Measurements from ENCODE around the gene ATF7.
"Not testable (repeated sequence)": the region's sequence is repeated elsewhere in the genome, so short reads cannot be mapped to it uniquely, and the experiment has no call there.

ATF7 gene

GRCh38 chr12:53627919-53628318 lies 1.7 kb upstream of the ATF7 start:
- DNase-seq (ENCODE audit: low read depth) = no peak

DNA sequence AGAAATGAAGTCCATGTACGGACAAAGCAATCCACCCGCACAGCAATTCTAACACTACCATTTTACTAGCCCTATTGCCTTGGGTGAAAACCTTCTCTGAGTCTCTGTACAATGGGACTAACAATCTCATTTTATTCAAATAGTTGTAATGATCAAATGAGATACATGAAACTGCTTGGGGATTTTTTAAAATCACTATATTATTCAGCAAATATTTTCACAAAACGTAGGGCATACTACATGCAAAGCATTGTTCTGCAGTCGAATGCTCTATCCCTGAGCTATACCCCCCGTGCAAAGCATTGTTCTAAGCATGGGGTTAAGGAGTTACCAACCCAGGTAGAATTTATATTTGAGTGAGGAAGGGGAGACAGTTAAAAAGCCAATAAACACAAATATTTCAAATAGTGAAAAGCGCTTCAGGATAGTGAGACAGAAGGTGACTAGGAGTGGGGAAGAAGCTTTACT lies 554 bp upstream of the ATF7 start:
- no peak for DNase-seq (ENCODE audit: low read depth)

DNA sequence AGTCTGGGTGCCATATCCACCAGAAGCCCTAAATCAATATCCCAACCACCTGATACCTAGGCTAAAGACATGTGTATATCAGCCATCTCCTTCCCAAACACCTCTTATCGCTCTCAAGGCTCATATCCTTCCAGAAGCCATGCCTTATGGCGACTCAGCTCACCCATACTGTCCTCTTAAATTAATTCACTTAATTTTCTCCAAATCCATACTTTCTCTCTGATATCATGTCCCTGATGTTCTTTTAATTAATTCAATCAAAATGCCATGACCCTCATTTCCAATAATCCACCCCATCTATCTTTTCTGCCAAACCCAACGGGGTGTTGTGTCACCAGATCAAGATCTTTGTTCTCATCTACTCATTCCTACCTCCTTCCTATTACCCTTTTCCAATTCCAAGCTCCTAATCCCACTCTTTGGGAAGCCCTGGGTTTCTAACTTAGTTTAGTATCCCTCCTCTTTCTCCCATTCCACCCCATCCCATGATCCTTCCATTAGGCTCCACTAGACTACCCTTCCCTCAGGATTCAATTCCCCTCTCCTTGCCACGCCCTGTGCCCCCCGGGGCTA lies 723 bp downstream of the ATF7 start:
- DNase-seq (ENCODE audit: low read depth) = no peak

DNA sequence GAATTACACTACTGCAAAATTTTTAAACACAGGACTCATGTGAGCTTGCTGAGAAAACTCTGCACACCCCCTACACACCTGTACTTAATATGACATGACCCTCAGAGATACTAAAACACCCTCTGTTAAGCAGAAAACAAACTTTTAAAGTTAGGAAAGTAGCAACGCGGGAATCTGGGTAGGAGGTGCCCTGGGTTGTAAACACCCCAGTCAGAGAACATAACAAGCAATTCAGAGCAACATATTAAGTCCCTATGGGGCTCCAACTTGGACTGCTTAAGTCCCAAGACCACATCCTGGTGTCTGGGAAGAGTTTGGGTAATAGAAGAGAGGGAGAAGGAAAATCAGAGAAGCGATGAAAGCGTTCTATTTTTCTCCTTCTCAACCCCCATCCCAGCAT lies 1.2 kb downstream of the ATF7 start:
- no peak for DNase-seq (ENCODE audit: low read depth)

DNA sequence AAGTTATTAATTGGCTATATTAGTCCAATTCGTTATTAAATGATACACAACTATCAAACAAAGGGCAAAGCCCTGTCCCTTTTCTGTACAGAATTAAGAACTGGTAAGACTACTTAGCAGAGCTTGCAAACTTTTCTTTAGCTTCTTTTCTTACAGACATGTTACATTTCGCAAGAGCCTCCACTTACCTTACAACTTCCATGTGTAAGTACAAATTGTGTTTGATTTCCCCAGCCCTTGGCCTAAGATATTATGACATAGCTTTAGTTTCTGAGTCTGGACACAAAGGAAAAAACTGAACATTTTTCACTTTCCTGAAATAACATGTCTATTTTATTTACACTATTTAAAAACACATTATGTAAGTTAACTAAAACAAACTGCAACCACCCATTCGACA lies 1.7 kb downstream of the ATF7 start:
- DNase-seq (ENCODE audit: low read depth) = no peak

DNA sequence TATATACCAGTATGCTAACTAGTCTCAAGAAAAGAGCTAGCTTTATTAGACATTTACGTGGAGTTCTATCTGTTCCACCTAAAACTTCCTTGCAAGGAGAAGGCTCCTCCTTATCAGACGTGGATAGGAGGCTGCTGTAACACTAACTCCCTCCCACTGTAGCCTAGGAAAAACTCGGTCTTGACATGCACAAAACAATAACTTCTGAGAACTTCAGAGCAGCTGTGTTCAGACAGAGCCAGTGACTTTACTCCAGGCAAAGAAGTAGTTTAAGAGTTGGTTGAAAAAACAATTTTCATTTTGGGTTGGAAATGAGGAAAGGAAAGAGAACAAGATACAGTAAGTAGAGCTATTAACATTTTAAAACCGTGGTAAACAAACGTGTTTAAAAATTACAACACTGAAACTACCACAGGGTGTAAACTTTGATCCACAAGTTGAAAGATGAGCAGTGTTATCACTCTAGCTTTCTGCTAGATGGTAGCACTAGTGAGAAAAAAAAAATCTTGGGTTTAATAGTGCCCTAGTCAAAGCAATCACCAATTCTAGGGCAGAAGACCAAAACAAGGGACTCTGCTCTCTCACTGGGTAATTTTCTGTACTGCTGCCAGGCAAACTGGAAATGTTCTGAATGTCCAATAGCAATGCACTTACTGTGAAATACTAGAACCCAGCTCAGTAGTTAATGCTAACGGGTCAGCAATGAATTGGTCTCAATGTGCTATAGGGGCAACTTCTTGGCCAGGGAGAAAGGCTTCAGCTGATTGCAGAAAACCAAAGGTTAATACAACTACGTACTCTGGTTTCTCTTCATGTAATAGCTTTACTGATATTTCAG lies 2.4 kb downstream of the ATF7 start:
- no peak for DNase-seq (ENCODE audit: low read depth)

- DNase-seq (ENCODE audit: low read depth) = no peak
These were observed 3.5 kb downstream of the ATF7 start for GRCh38 chr12:53622724-53623123.

- DNase-seq (ENCODE audit: low read depth) = no peak
These were observed 7.9 kb downstream of the ATF7 start for GRCh38 chr12:53618275-53618674.

GRCh38 chr12:53617700-53618099 lies 8.5 kb downstream of the ATF7 start:
- no peak for DNase-seq (ENCODE audit: low read depth)

DNA sequence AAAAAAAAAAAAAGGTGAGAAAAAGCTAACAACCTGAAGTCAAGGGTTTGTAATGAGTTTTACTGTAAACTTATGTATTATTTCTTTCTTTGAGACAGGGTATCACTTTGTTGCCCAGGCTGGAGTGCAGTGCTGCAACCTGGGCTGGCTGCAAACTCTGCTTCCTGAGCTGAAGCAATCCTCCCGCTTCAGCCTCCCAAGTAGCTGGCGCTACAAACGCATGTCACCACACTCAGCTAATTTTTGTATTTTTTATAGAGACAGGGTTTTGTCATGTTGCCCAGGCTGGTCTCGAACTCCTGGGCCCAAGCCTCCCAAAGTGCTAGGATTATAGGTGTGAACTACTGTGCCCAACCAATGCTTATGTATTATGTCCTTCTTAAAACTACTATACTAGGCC lies 9.2 kb downstream of the ATF7 start:
- DNase-seq (ENCODE audit: low read depth) = no peak

- no peak for DNase-seq (ENCODE audit: low read depth)
These were observed 12.4 kb downstream of the ATF7 start for GRCh38 chr12:53613821-53614220.

GRCh38 chr12:53612978-53613377 lies 13.2 kb downstream of the ATF7 start:
- DNase-seq (ENCODE audit: low read depth) = no peak

DNA sequence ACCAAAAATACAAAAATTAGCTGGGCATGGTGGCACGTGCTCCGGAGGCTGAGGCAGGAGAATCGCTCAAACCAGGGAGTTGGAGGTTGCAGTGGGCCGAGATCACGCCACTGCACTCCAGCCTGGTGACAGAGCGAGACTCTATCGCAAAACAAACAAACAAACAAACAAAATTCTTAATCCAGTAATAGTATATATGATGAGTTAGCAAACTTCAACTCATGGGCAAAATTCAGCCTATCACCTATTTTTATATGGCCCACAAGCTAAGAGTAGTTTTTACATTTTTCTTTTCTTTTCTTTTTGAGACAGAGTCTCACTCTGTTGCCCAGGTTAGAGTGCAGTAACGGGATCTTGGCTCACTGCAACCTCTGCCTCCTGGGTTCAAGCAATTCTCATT lies 14.9 kb downstream of the ATF7 start:
- DNase-seq (ENCODE audit: low read depth) = no peak

DNA sequence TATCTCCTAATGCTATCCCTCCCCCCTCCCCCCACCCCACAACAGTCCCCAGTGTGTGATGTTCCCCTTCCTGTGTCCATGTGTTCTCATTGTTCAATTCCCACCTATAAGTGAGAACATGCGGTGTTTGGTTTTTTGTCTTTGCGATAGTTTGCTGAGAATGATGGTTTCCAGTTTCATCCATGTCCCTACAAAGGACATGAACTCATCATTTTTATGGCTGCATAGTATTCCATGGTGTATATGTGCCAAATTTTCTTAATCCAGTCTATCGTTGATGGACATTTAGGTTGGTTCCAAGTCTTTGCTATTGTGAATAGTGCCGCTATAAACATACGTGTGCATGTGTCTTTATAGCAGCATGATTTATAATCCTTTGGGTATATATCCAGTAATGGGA lies 19.5 kb downstream of the ATF7 start:
- not testable (repeated sequence) for DNase-seq (ENCODE audit: low read depth)

DNA sequence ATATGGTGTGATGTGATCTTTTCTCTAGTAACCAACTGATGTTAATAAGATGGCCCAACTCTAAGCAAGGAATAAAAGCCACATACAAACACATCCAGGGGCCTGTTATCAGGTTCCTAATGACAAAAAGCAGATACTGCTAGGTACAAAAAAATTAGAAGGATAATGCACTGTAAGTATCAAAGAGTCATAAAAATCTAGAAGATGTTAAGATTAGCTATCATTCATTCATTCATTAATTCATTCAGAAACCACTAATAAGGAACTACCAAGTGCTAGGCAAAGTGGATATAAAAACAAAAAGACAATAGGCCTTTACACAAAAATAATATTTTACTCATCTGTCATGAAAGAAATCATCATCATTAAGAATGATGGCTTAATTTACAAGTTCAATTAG lies 21.6 kb downstream of the ATF7 start:
- DNase-seq (ENCODE audit: low read depth) = no peak

- DNase-seq (ENCODE audit: low read depth) = no peak
These were observed 22.4 kb downstream of the ATF7 start for GRCh38 chr12:53603804-53604203.

GRCh38 chr12:53603196-53603595 lies 23.0 kb downstream of the ATF7 start:
- no peak for DNase-seq (ENCODE audit: low read depth)

DNA sequence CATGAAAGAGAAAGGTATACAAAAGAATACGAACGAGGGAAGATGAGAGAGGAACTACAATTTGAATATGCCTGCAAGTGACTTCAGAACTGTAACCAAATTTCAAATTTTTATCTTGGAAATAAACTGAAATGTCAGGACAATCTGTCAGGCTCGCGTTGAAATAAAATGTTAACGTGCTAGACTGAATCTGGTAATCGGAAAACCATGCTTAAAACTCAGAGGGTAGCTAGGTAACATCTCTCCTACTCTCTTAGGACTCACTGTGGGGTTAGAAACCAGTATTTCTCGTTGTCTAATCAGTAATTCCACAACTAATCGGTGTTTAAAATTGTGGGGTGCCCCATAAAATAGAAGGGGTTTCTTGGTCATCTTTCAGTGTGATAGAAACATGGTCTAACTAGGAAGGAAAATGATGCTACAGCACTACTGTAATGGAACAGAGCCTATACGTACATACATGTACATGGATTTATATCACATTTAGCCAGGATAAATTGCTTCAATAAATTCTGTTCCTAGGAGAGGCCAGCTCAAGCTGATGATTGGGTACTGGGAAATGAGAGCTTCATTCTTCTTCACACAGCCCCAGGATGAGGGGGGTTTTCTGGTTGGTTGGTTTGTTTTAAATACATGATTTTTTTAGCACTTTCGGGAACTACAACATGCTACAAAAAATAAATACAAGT lies 23.9 kb downstream of the ATF7 start:
- DNase-seq (ENCODE audit: low read depth) = no peak

DNA sequence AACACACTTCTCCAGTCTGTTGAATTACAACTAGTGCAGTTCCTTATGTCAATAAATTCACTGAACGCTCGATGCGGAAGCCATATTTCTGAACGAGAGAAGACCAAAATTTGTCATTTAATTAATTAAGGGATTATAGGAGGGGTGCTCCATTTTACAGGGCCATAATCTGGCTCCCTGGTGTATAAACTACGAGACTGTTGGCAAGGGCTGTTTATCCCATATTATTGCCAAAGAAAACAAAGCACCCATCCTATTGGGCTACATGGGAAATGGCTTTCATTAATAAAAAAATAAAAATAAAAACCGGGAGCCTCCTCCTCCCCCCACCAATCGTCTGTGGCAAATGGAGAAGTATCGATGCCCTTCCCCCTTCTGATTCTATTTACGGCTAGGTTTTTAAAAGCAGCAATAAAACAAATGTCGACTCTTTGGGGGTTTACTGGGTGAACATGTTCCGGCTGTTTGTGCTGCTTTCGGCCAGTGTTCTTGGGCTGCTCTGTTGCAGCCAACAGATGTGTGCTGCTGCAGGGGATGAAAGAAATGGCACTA lies 24.8 kb downstream of the ATF7 start:
- DNase-seq (ENCODE audit: low read depth) = no peak

GRCh38 chr12:53600490-53601295 lies 25.5 kb downstream of the ATF7 start:
- no peak for DNase-seq (ENCODE audit: low read depth)

DNA sequence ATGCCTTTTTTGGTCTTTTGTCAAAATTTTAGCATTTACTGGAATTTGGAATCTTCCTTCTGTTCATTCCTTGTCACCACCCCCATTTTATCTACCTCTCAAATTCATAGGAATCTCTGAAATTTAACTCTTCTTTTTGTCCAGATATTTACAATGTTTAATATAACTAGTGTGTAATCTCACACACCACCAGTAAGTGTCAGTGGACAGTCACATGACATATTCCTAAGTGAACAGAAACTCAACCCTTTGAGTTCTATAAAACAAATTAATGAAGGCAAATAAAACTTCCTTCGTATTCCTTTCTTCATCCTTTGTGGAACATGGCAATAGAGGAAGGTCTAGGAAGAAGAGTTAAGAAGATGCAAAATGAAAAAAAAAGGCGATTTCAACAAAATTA lies 26.6 kb downstream of the ATF7 start:
- no peak for DNase-seq (ENCODE audit: low read depth)

GRCh38 chr12:53598971-53599370 lies 27.2 kb downstream of the ATF7 start:
- not testable (repeated sequence) for DNase-seq (ENCODE audit: low read depth)

Measured in T follicular helper cell (primary cell).